ENCODE data around the gene MVB12B. TPM values are rescaled to one million over a fixed set of nuclear protein-coding genes. Genes with fewer than 3 reads are reported as not detected.
"Not testable (repeated sequence)": the region's sequence is repeated elsewhere in the genome, so short reads cannot be mapped to it uniquely, and the experiment has no call there.

MVB12B gene
- total RNA-seq, 1 experiment from 2014 or later, result 5.7 TPM

DNA sequence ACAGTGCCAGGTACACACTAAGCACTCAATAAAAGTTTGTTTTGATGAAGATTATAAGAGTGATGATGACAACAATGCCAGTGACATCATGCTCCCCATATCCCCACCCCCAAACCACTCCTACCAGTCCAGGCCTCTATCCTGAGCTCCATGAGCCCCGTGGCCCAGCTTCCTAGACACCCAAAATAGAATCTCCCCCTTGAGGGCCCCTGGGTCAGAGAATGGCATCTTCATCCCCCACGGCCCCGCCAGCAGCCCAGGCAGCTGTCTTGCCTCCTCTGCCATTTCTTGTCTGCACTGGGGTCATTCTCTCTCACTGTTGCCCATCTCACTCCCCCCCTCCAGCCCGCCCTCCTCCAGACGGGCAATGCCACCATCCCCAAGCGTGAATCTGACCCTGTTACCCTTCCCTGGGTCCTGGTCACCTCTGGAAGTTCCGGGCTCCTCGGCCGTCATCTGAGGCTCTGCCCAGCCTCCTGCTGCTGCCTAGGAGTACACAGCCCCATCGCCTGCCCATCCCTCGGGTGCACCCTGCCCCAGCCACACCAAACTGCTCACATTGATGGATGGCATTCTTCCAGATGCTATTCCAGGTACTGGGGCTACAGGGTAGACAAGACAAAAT, 210.3 kb downstream of the MVB12B start:
- Mint-ChIP-seq H3K4me3 (no peak overlapping the region), H3K36me3 (no peaks in the 10 kb centered on the region), H3K9me3 (no peaks in the 10 kb centered on the region), H3K27ac (no peak overlapping the region), H3K27me3 (ENCODE audit: low read depth) (peaks cover 9% of the 10 kb centered on the region), H3K4me1 (peaks cover 37% of the 10 kb centered on the region)
- ChIA-PET POLR2A (no interaction called here), CTCF (interaction anchor here (0.9 to 1.8 kb wide), 4 partner anchors 18 to 37 kb away, joined by 3 to 7 read pairs (median 4); no protein-coding TSS in a partner anchor)
- ATAC-seq (no peak), DNase-seq (ENCODE audit: low spot score) (no peak)
- TF ChIP-seq ELF4 (CRISPR knock-in tag; IDR thresholded peaks at IDR 0.05; ENCODE audit: low read depth) (no peak), ZNF219 (CRISPR knock-in tag; IDR thresholded peaks at IDR 0.05; ENCODE audit: borderline replicate concordance) (no peak), SP1 (CRISPR knock-in tag; conservative IDR thresholded peaks at IDR 0.05) (no peak), ZNF121 (CRISPR knock-in tag; IDR thresholded peaks at IDR 0.05) (no peak), RORB (CRISPR knock-in tag; IDR thresholded peaks at IDR 0.05) (no peak), FOXJ3 (CRISPR knock-in tag; IDR thresholded peaks at IDR 0.05; ENCODE audit: borderline replicate concordance) (no peak), ZNF138 (CRISPR knock-in tag; conservative IDR thresholded peaks at IDR 0.05) (no peak)
- TF ChIP-seq, protein P1, sequence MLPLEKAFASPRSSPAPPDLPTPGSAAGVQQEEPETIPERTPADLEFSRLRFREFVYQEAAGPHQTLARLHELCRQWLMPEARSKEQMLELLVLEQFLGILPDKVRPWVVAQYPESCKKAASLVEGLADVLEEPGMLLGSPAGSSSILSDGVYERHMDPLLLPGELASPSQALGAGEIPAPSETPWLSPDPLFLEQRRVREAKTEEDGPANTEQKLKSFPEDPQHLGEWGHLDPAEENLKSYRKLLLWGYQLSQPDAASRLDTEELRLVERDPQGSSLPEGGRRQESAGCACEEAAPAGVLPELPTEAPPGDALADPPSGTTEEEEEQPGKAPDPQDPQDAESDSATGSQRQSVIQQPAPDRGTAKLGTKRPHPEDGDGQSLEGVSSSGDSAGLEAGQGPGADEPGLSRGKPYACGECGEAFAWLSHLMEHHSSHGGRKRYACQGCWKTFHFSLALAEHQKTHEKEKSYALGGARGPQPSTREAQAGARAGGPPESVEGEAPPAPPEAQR (CRISPR knock-in tag; IDR thresholded peaks at IDR 0.05), result no peak
- TF ChIP-seq, protein P2, sequence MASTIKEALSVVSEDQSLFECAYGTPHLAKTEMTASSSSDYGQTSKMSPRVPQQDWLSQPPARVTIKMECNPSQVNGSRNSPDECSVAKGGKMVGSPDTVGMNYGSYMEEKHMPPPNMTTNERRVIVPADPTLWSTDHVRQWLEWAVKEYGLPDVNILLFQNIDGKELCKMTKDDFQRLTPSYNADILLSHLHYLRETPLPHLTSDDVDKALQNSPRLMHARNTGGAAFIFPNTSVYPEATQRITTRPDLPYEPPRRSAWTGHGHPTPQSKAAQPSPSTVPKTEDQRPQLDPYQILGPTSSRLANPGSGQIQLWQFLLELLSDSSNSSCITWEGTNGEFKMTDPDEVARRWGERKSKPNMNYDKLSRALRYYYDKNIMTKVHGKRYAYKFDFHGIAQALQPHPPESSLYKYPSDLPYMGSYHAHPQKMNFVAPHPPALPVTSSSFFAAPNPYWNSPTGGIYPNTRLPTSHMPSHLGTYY (CRISPR knock-in tag; IDR thresholded peaks at IDR 0.05), result no peak
- TF ChIP-seq, protein P3, sequence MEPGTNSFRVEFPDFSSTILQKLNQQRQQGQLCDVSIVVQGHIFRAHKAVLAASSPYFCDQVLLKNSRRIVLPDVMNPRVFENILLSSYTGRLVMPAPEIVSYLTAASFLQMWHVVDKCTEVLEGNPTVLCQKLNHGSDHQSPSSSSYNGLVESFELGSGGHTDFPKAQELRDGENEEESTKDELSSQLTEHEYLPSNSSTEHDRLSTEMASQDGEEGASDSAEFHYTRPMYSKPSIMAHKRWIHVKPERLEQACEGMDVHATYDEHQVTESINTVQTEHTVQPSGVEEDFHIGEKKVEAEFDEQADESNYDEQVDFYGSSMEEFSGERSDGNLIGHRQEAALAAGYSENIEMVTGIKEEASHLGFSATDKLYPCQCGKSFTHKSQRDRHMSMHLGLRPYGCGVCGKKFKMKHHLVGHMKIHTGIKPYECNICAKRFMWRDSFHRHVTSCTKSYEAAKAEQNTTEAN (CRISPR knock-in tag; IDR thresholded peaks at IDR 0.05), result no peak

DNA sequence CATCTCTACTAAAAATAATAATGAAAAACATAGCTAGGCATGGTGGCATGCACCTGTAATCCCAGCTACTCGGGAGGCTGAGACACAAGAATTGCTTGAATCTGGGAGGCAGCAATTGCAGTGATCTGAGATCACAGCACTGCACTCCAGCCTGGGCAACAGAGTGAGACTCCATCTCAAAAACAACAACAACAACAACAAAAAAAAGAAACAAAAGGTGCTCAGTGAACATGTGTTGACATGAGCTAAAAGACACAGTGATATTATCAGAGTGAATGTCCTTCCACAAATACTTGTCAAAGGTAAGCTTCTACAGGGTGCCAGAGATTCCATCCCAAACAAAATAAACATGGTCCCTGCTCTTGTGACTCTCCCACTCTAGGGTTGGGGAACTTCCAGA, 211.9 kb downstream of the MVB12B start:
- Mint-ChIP-seq H3K4me3 (no peak overlapping the region), H3K9me3 (no peaks in the 10 kb centered on the region), H3K4me1 (peaks cover 24% of the 10 kb centered on the region), H3K36me3 (no peaks in the 10 kb centered on the region), H3K27me3 (ENCODE audit: low read depth) (peaks cover under 1% of the 10 kb centered on the region; the same call in 1 of the 2 replicates), H3K27ac (no peak overlapping the region)
- no peak for ATAC-seq
- TF ChIP-seq SOX15 (CRISPR knock-in tag; IDR thresholded peaks at IDR 0.05), result no peak
- TF ChIP-seq, protein P4, sequence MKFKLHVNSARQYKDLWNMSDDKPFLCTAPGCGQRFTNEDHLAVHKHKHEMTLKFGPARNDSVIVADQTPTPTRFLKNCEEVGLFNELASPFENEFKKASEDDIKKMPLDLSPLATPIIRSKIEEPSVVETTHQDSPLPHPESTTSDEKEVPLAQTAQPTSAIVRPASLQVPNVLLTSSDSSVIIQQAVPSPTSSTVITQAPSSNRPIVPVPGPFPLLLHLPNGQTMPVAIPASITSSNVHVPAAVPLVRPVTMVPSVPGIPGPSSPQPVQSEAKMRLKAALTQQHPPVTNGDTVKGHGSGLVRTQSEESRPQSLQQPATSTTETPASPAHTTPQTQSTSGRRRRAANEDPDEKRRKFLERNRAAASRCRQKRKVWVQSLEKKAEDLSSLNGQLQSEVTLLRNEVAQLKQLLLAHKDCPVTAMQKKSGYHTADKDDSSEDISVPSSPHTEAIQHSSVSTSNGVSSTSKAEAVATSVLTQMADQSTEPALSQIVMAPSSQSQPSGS (CRISPR knock-in tag; IDR thresholded peaks at IDR 0.05; ENCODE audit: borderline replicate concordance, low read depth), result no peak
- CTCF ChIA-PET, result interaction anchor here (0.8 to 2.1 kb wide), 3 partner anchors 16 to 39 kb away, joined by 3 to 6 read pairs (median 6); no protein-coding TSS in a partner anchor
- DNase-seq (ENCODE audit: low spot score), result no peak
- POLR2A ChIA-PET, result no interaction called here

DNA sequence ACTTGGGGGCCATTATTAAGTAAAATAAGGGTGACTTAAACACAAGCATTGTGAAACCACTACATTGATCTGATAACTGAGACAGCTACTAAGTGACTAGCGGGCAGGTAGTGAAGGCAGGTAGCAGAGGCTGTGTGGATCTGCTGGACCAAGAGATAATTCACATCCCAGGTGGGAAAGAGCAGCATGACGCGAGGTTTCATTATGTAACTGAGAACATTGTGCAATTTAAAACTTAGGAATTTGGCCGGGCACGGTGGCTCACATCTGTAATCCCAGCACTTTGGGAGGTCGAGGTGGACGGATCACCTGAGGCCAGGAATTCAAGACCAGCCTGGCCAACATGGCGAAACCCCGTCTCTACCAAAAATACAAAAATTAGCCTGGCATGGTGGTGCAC, 213.8 kb downstream of the MVB12B start:
- not testable (repeated sequence) for H3K27ac Mint-ChIP-seq, H3K36me3 Mint-ChIP-seq

DNA sequence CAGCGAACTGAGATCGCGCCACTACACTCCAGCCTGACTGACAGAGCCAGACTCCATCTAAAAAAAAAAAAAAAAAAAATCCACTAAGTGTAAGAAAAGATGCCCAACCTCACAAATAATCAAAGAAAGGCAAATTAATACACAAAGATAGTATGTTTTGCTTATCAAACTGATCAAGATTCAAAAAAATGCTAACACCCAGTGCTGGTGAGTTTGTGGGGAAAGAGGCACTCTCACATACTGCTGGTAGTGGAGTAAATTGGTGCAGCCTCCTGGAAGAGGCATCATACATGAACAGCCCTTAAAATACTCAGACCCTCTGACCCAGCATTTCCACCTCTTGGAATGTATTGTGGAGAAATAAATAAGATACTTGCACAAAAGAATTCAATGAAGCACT, 216.9 kb downstream of the MVB12B start:
- CTCF ChIA-PET, result interaction anchor here (0.8 to 4.1 kb wide), 2 partner anchors 14 to 43 kb away, joined by 4 to 18 read pairs; no protein-coding TSS in a partner anchor
- POLR2A ChIA-PET, result no interaction called here
- no peak overlapping the region for H3K27ac Mint-ChIP-seq
- H3K4me3 Mint-ChIP-seq, result no peak overlapping the region
- H3K27me3 Mint-ChIP-seq (ENCODE audit: low read depth), result no peaks in the 10 kb centered on the region; the same call in 1 of the 2 replicates
- no peaks in the 10 kb centered on the region for H3K4me1 Mint-ChIP-seq
- H3K36me3 Mint-ChIP-seq, result peaks cover 5% of the 10 kb centered on the region
- DNase-seq (ENCODE audit: low spot score) (no peak), ATAC-seq (no peak)
- TF ChIP-seq ZNF219 (CRISPR knock-in tag; IDR thresholded peaks at IDR 0.05; ENCODE audit: borderline replicate concordance), result no peak
- TF ChIP-seq GTF2I (CRISPR knock-in tag; conservative IDR thresholded peaks at IDR 0.05), result peak; percentile 82
- no peak for TF ChIP-seq KAT7 (CRISPR knock-in tag; IDR thresholded peaks at IDR 0.05; ENCODE audit: borderline replicate concordance)
- TF ChIP-seq, protein P5, sequence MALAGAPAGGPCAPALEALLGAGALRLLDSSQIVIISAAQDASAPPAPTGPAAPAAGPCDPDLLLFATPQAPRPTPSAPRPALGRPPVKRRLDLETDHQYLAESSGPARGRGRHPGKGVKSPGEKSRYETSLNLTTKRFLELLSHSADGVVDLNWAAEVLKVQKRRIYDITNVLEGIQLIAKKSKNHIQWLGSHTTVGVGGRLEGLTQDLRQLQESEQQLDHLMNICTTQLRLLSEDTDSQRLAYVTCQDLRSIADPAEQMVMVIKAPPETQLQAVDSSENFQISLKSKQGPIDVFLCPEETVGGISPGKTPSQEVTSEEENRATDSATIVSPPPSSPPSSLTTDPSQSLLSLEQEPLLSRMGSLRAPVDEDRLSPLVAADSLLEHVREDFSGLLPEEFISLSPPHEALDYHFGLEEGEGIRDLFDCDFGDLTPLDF (CRISPR knock-in tag; IDR thresholded peaks at IDR 0.05), result no peak
- peaks cover 5% of the 10 kb centered on the region for H3K9me3 Mint-ChIP-seq

More for the DNA sequence above, 213.8 kb downstream of the MVB12B start:
- H3K27me3 Mint-ChIP-seq (ENCODE audit: low read depth); ATAC-seq; DNase-seq (ENCODE audit: low spot score); H3K4me1 Mint-ChIP-seq; H3K9me3 Mint-ChIP-seq; POLR2A ChIA-PET; H3K4me3 Mint-ChIP-seq: not testable (repeated sequence)
- CTCF ChIA-PET, result interaction anchor here (1.4 to 2.1 kb wide), 2 partner anchors 15 to 18 kb away, joined by 6 to 8 read pairs; no protein-coding TSS in a partner anchor

Data from WTC11 (cell line).